Ishikawa (cell line): ENCODE data around the gene CES2.

Experiments
- CEBPB ChIP-seq: IDR thresholded peaks from 2 replicates; pipeline ENCODE4 v1.6.1; 2012
- CREB1 ChIP-seq: IDR thresholded peaks from 2 replicates; pipeline ENCODE4 v1.6.1; 2012; ENCODE audit warnings: low read depth
- EGR1 ChIP-seq: IDR thresholded peaks from 2 replicates; pipeline ENCODE4 v1.6.1; 2012
- EP300 ChIP-seq: IDR thresholded peaks from 2 replicates; pipeline ENCODE4 v1.6.1; 2012; ENCODE audit warnings: borderline replicate concordance
- FOXM1 ChIP-seq: IDR thresholded peaks from 2 replicates; pipeline ENCODE4 v1.6.1; 2012; ENCODE audit warnings: low read depth, borderline replicate concordance
- MAX ChIP-seq: IDR thresholded peaks from 2 replicates; pipeline ENCODE4 v1.6.1; 2012
- NFIC ChIP-seq: IDR thresholded peaks from 2 replicates; pipeline ENCODE4 v1.6.1; 2012
- RAD21 ChIP-seq: IDR thresholded peaks from 2 replicates; pipeline ENCODE4 v1.6.1; 2012; ENCODE audit warnings: low read depth
- TCF12 ChIP-seq: IDR thresholded peaks from 2 replicates; pipeline ENCODE4 v1.6.1; 2012; ENCODE audit warnings: low read depth
- TEAD4 ChIP-seq: IDR thresholded peaks from 2 replicates; pipeline ENCODE4 v1.6.1; 2012
- TF ChIP-seq, protein P1 (sequence below): IDR thresholded peaks from 2 replicates; pipeline ENCODE4 v1.6.1; 2012; ENCODE audit warnings: low read depth, mild to moderate bottlenecking
- TF ChIP-seq, protein P2 (sequence below): IDR thresholded peaks from 2 replicates; pipeline ENCODE4 v1.6.1; 2012

DNA sequence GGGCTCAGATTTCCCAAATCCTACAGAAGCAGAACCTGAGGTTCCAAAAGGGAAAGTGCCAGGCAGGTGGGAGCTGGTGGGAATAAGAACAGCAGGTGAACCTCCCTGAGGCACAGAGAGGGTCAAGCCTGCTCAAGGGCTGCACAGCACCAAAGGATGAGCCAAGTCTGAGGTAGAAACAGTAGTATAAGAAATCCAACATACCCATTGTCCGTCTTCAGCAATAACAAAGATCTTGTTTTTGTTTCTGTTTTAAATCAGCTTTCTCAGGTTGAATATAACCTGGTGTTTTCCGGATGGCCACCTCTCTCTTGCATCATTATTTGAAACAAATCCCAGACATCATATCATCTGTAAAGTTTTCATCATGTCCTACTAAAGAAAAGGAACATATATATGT is 15.1 kb downstream of the CES2 start:
- TF ChIP-seq, protein P1, sequence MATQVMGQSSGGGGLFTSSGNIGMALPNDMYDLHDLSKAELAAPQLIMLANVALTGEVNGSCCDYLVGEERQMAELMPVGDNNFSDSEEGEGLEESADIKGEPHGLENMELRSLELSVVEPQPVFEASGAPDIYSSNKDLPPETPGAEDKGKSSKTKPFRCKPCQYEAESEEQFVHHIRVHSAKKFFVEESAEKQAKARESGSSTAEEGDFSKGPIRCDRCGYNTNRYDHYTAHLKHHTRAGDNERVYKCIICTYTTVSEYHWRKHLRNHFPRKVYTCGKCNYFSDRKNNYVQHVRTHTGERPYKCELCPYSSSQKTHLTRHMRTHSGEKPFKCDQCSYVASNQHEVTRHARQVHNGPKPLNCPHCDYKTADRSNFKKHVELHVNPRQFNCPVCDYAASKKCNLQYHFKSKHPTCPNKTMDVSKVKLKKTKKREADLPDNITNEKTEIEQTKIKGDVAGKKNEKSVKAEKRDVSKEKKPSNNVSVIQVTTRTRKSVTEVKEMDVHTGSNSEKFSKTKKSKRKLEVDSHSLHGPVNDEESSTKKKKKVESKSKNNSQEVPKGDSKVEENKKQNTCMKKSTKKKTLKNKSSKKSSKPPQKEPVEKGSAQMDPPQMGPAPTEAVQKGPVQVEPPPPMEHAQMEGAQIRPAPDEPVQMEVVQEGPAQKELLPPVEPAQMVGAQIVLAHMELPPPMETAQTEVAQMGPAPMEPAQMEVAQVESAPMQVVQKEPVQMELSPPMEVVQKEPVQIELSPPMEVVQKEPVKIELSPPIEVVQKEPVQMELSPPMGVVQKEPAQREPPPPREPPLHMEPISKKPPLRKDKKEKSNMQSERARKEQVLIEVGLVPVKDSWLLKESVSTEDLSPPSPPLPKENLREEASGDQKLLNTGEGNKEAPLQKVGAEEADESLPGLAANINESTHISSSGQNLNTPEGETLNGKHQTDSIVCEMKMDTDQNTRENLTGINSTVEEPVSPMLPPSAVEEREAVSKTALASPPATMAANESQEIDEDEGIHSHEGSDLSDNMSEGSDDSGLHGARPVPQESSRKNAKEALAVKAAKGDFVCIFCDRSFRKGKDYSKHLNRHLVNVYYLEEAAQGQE, result no peak
- TF ChIP-seq FOXM1 (no peak), EP300 (no peak), NFIC (no peak), EGR1 (no peak), CREB1 (no peak), TEAD4 (no peak), RAD21 (no peak), CEBPB (no peak), TCF12 (no peak), MAX (no peak)
- TF ChIP-seq, protein P2, sequence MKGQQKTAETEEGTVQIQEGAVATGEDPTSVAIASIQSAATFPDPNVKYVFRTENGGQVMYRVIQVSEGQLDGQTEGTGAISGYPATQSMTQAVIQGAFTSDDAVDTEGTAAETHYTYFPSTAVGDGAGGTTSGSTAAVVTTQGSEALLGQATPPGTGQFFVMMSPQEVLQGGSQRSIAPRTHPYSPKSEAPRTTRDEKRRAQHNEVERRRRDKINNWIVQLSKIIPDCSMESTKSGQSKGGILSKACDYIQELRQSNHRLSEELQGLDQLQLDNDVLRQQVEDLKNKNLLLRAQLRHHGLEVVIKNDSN, result no peak
